Transverse colon (tissue), 4 donors: ENCODE measurements around the gene RALGPS1. TPM values are rescaled to one million over a fixed set of nuclear protein-coding genes. Genes with fewer than 3 reads are reported as not detected.

Source experiments
- DNase-seq: peaks from one replicate; pipeline ENCODE4 v3.0.0-alpha.2; 2019
- H3K27ac ChIP-seq, 4 donors: fragments of 200-600 bp; sonication (generic); 2 replicates each; pipeline ENCODE4 v1.5.1; 2016 to 2018; ENCODE audit warnings: inconsistent platforms in 4 of 4
- H3K27me3 ChIP-seq: fragments of 200-600 bp; sonication (generic); 2 replicates; pipeline ENCODE4 v1.5.1; 2017; ENCODE audit warnings: inconsistent platforms
- H3K36me3 ChIP-seq, 4 donors: fragments of 200-600 bp; sonication (generic); 2 replicates each; pipeline ENCODE4 v1.5.1; 2017 to 2019; ENCODE audit warnings: inconsistent platforms in 4 of 4
- H3K4me1 ChIP-seq, 4 donors: fragments of 200-600 bp; sonication (generic); 2 replicates each; pipeline ENCODE4 v1.5.1; 2017 to 2020; ENCODE audit warnings: inconsistent platforms in 4 of 4
- H3K4me3 ChIP-seq, 4 donors: fragments of 200-600 bp; sonication (generic); 1 replicate in 1 of 4; 2 replicates in 3 of 4; pipeline versions ENCODE4 v1.5.1 to v1.6.1; 2017 to 2019; ENCODE audit warnings: inconsistent platforms in 4 of 4
- H3K9me3 ChIP-seq, 2 donors: fragments of 200-600 bp; sonication (generic); 2 replicates each; pipeline ENCODE4 v1.5.1; 2017 to 2019; ENCODE audit warnings: inconsistent platforms in 2 of 2
- CTCF ChIP-seq, 5 experiments: fragments of 200-600 bp in 3 of 5; fragments of 450-650 bp in 2 of 5; sonication (generic) in 3 of 5; IDR thresholded peaks; 1 replicate in 2 of 5; 2 replicates in 3 of 5; pipeline ENCODE4 v1.5.1; 2016 to 2017; ENCODE audit warnings: antibody characterized with exemption in 5 of 5, inconsistent platforms in 3 of 5, mild to moderate bottlenecking in 2 of 5, moderate library complexity in 1 of 5
- EP300 ChIP-seq: sonication (generic); formaldehyde crosslinking; IDR thresholded peaks from one replicate; pipeline ENCODE4 v1.6.1; 2017; ENCODE audit warnings: antibody characterized with exemption, low read depth
- POLR2A ChIP-seq: fragments of 450-650 bp; IDR thresholded peaks from one replicate; pipeline ENCODE4 v1.6.1; 2016; ENCODE audit warnings: antibody characterized with exemption, mild to moderate bottlenecking, moderate library complexity
- POLR2AphosphoS5 ChIP-seq, 3 donors: sonication (generic); formaldehyde crosslinking; IDR thresholded peaks; one replicate each; pipeline ENCODE4 v1.6.1; 2016; ENCODE audit warnings: antibody characterized with exemption in 3 of 3
- WGBS, 2 donors: methylation state at CpG; one replicate each; pipeline ENCODE4 v1.1.5; 2018; ENCODE audit warnings: low coverage in 1 of 2; 5-methylcytosine and 5-hydroxymethylcytosine counted together
- in situ Hi-C, 4 donors: fragments of 200-750 bp; cut with MboI; loops; one replicate each; pipeline versions ENCODE4 v1.15.0 to v1.15.1; 2017; ENCODE audit warnings: low sequenced_read_pairs in 3 of 4, low pct_ligation_motif_present in 1 of 4, low pct_unique_long_range_greater_than_20kb in 1 of 4
- intact Hi-C: fragments of 100-400 bp; cut with DNase I; formaldehyde crosslinking; loops from one replicate; pipeline ENCODE4 v1.15.1; 2023; ENCODE audit warnings: low total_unique reads
- total RNA-seq, 4 donors: library from RNA; depleted of rRNA; stranded (reverse); fragments of >200 nt; gene quantifications; one replicate each; pipeline ENCODE4 v1.1.0, GENCODE V29; 2016

Gene RALGPS1
- total RNA-seq, 4 donors from 2014 or later: 46.0 to 119 (median 87.6) TPM

GRCh38 chr9:127079446-127080140 lies 165.0 kb downstream of the RALGPS1 start:
- H3K27me3 ChIP-seq: no peaks in the 10 kb centered on the region
- intact Hi-C loops: no loop called here
- WGBS, 2 donors: 68 to 89% methylated on average over 4 to 8 of the region's 8 CpGs
- no peak for DNase-seq
- H3K4me3 ChIP-seq: no peak overlapping the region
- H3K36me3 ChIP-seq: no peaks in the 10 kb centered on the region
- H3K4me1 ChIP-seq: peaks cover 0 to 12% (median 0%) of the 10 kb centered on the region in 4 donors
- in situ Hi-C loops: no loop called here
- H3K9me3 ChIP-seq: no peaks in the 10 kb centered on the region
- TF ChIP-seq CTCF (IDR thresholded peaks at IDR 0.05): no peak
- TF ChIP-seq EP300: no peak
- TF ChIP-seq POLR2AphosphoS5 (IDR thresholded peaks at IDR 0.05): no peak
- no peak for TF ChIP-seq POLR2A
- H3K27ac ChIP-seq: no peak overlapping the region

- H3K36me3 ChIP-seq: no peaks in the 10 kb centered on the region
- H3K4me3 ChIP-seq: no peak overlapping the region
- intact Hi-C loops (no loop called here), in situ Hi-C loops (no loop called here)
- DNase-seq: no peak
- no peaks in the 10 kb centered on the region for H3K27me3 ChIP-seq
- no peaks in the 10 kb centered on the region for H3K4me1 ChIP-seq
- no peaks in the 10 kb centered on the region for H3K9me3 ChIP-seq
- no peak overlapping the region for H3K27ac ChIP-seq
- WGBS, 2 donors: 70 to 93% methylated on average over 2 to 8 of the region's 8 CpGs
- TF ChIP-seq POLR2A: no peak
- no peak for TF ChIP-seq POLR2AphosphoS5 (IDR thresholded peaks at IDR 0.05)
- no peak for TF ChIP-seq EP300
- TF ChIP-seq CTCF (IDR thresholded peaks at IDR 0.05): no peak
These were observed 166.9 kb downstream of the RALGPS1 start for GRCh38 chr9:127081250-127082185.

GRCh38 chr9:127083138-127083980 lies 168.8 kb downstream of the RALGPS1 start:
- no peak overlapping the region for H3K4me3 ChIP-seq
- intact Hi-C loops (no loop called here), in situ Hi-C loops (no loop called here)
- no peaks in the 10 kb centered on the region for H3K36me3 ChIP-seq
- TF ChIP-seq CTCF (IDR thresholded peaks at IDR 0.05) (no peak), POLR2AphosphoS5 (IDR thresholded peaks at IDR 0.05) (no peak), POLR2A (no peak), EP300 (no peak)
- no peaks in the 10 kb centered on the region for H3K9me3 ChIP-seq
- no peaks in the 10 kb centered on the region for H3K27me3 ChIP-seq
- no peaks in the 10 kb centered on the region for H3K4me1 ChIP-seq
- 80 to 89% methylated on average over 1 to 5 of the region's 5 CpGs for WGBS, 2 donors
- H3K27ac ChIP-seq: no peak overlapping the region
- no peak for DNase-seq
